ENCODE results near the gene PLOD1.
"Not testable (repeated sequence)": the region's sequence is repeated elsewhere in the genome, so short reads cannot be mapped to it uniquely, and the experiment has no call there.

The PLOD1 gene

DNA sequence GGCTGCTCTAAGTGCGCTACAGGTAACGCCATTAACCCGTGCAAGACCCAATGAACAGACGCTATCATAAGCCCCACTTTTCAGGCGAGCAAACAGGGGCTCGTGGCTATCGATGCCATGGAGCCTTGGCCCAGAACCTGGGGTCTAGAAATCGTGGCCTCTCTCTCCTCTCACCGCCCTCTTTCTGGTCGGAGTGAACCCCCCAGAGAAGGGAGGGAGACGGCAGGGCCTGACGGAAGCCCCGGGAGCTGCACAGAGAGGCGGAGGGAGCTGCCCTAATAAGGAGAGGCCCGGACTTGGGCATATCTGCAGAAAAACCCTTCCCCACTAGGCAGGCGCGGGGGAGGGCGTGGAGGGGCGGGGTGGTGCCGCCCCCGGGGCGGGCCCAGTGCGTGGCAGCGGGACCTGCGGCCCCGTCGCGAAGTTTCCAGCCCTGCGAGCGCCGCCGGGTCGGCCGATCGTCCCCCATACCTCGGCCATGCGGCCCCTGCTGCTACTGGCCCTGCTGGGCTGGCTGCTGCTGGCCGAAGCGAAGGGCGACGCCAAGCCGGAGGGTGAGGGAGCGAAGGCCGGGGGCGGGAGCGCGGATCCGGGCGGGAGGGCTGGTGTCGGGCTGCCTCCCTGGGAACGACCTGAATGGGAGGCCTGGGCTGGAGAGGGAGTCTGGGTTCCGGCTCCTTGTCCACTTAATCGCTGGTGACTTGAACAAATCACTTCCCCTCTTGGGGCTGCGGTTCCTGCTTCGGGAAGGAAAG is at the start of gene PLOD1:
PLOD1 (plus strand) TSS at position 416 of the 755 bp plus-strand sequence; CDS start at position 479, 63 bp downstream.
- peak; percentile 72 for DNase-seq (ENCODE audit: low read depth)

- DNase-seq (ENCODE audit: low read depth), result no peak
These were observed 48.6 kb upstream of the PLOD1 start for GRCh38 chr1:11885916-11886315.

GRCh38 chr1:11886986-11887665 is 47.4 kb upstream of the PLOD1 start:
- DNase-seq (ENCODE audit: low read depth), result no peak

GRCh38 chr1:11887666-11888007 is 46.9 kb upstream of the PLOD1 start:
- no peak for DNase-seq (ENCODE audit: low read depth)

GRCh38 chr1:11888206-11888876 is 46.2 kb upstream of the PLOD1 start:
- DNase-seq (ENCODE audit: low read depth), result no peak

GRCh38 chr1:11888877-11889208 is 45.7 kb upstream of the PLOD1 start:
- DNase-seq (ENCODE audit: low read depth), result no peak

DNA sequence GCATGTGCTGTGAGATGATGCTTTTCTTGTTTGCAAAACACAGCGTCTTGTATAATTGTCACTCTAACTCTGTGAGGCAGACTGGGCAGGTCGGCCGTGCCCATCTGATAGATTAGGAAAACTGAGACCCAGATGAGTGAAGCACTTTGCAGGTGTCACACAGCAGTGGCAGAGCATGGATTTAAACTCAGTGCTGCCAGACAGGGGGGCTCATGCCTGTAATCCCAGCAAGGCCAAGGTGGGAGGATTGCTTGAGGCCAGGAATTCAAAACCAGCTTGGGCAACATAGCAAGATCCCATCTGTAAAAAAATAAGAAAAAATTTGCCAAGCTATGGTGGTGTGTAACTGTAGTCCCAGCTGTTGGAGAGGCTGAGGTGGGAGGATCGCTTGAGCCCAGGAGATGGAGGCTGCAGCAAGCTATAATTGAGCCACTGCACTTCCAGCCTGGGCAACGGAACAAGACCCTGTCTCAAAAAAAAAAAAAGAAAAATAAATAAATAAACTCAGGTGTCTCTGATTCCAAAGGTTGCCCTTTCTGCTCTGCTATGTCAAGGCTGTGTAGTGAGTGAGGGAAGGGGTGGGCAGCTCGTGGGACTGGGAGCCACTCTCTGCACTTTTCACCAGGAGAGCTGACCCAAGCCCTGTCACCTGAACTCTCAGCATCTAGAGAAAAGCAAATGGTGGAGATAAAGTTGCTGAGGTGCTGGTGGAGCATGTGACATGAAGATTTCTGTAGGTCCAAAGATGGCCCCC is 42.9 kb upstream of the PLOD1 start:
- no peak for DNase-seq (ENCODE audit: low read depth)

DNA sequence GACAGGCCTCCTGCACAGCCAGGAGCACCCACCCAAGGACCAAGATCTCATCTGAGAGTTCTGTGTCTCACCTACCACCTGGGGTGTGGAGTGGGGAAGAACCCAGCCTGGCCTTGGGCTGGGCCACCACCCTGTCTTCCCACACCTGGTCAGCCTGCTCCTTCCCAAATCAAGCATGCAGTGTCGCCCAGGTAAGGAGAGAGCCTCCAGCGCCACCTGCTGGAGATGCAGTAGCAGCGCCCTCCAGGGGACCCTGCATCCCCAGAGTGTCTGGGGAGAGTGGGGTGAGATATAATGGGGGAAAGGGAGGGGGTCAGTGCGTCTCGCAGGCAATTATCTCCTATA is 40.6 kb upstream of the PLOD1 start:
- DNase-seq (ENCODE audit: low read depth), result no peak

GRCh38 chr1:11894501-11894900 is 40.0 kb upstream of the PLOD1 start:
- not testable (repeated sequence) for DNase-seq (ENCODE audit: low read depth)

- DNase-seq (ENCODE audit: low read depth), result no peak
These were observed 36.3 kb upstream of the PLOD1 start for GRCh38 chr1:11898086-11898785.

DNA sequence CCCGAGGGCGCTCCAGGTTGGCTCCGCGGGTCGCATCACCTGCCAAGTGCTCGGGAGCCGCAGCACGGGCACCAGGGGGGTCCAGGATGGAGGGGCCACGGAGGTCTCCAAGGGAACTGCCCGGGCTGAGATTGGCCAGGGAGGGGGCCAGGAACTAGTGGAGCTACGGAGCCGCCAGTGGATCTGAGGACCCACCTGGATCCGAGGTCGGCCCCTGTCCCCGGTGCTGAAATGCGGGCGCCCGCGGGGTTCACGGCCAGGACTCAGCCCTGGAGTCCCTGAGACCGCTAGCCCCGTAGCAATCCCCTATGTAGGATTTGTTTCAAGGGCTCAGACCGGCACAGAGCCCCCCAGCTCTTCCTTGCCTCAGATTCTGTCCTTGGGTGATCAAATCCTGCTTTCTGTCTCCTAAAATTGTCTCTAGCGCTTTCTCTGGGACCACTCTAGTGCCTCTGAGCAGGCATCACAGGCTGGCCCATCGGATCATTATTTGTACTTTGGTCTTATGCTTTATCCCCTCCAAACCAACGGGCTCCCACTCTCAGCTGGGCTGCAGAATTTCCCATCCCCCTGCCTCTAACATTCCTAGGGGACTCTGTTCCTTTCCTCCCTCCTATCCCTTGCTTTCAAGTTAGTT is 35.6 kb upstream of the PLOD1 start:
- no peak for DNase-seq (ENCODE audit: low read depth)

DNA sequence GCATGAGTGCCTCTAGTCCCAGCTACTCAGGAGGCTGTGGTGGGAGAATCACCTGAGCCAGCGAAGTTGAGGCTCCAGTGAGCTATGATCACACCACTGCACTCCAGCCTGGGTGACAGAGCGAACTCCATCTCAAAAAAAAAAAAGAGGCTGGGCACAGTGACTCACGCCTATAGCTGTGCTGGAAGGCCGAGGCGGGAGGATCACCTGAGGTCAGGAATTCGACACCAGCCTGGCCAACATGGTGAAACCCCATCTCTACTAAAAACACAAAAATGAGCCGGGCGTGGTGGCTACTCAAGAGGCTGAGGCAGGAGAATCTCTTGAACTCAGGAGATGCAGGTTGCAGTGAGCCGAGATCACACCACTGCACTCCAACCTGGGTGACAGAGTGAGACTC is 33.1 kb upstream of the PLOD1 start:
- DNase-seq (ENCODE audit: low read depth), result not testable (repeated sequence)

- no peak for DNase-seq (ENCODE audit: low read depth)
These were observed 31.3 kb upstream of the PLOD1 start for GRCh38 chr1:11903210-11903609.

DNA sequence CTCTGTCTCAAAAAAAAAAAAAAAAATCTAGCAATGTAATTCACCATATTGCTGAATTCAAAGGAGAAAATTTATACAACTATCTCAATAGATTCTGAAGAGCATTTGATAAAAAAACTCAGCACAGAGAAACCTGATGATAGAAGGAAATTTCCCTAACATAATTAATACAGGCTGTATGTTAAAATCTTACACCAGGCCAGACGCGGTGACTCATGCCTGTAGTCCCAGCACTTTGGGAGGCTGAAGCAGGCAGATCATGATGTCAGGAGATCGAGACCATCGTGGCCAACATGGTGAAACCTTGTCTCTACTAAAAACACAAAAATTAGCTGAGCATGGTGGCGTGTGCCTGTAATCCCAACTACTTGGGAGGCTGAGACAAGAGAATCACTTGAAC is 30.4 kb upstream of the PLOD1 start:
- DNase-seq (ENCODE audit: low read depth), result not testable (repeated sequence)

GRCh38 chr1:11904978-11905377 is 29.5 kb upstream of the PLOD1 start:
- DNase-seq (ENCODE audit: low read depth), result no peak

DNA sequence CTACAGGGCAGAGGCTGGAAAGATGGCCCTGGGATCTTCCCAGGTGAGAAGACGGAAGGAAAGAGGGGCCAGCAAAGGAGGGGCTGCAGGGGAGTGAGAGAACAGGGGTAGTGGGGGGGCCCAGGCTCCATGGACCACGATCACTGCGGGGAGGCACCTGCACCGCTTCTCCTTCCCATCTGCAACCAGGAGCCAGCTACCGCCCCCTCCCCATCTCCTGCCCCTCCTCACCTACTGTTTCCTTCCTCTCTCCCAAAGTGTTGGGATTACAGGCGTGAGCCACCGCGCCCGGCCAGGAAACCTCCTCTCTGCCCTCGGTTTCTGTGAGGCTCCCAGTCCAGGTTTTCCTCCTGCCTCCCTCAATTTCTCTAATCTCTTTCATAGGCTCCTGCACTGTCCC is 27.6 kb upstream of the PLOD1 start:
- no peak for DNase-seq (ENCODE audit: low read depth)

DNA sequence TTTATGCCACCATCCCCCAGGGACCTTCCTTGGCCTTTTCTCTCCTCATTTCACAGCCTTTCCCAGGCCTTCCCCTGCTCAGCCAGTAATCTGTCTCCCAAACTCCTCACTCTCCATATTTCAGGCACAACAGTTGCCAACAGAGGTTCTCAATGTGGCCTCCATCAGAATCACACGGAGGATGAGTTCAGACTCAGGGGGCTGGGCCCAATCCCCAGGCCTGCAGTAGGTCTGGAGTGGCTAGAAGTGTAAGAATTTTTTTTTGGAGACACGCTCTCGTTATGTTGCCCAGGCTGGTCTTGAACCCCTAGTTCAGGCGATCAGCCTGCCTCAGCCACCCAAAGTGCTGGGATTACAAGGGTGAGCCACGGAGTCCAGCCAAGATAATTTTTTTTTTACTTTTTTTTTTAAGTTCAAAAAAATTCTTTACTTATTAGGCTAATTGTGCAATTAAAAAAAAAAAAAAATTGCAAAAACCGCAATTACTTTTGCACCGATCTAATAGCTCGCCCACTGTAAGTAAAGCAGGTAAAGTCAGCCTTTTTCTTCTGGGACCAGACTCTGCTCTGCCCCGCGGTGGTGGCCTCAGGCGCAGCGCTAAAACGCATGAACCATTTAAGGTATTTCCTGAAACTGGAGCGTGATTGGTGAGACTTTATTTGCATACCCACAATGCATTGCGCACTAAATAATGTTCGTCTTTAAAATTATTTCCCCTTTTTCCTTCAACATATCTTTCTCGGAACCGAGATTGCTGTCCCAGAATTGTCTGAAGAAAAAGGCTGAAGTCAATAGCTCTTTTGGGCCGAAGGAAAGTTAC is 27.0 kb upstream of the PLOD1 start:
- peak; percentile 80 for DNase-seq (ENCODE audit: low read depth)

GRCh38 chr1:11908095-11908675 is 26.3 kb upstream of the PLOD1 start:
- DNase-seq (ENCODE audit: low read depth), result peak; percentile 92

- not testable (repeated sequence) for DNase-seq (ENCODE audit: low read depth)
These were observed 23.6 kb upstream of the PLOD1 start for GRCh38 chr1:11910914-11911228.

GRCh38 chr1:11912000-11912399 is 22.5 kb upstream of the PLOD1 start:
- no peak for DNase-seq (ENCODE audit: low read depth)

Data from stromal cell of bone marrow (primary cell).